ENCODE measurements around the gene CFI. TPM values are rescaled to one million over a fixed set of nuclear protein-coding genes. Genes with fewer than 3 reads are reported as not detected.

Gene CFI
- total RNA-seq, 4 donors from 2014 or later: 48.4 to 141 (median 72.9) TPM

DNA sequence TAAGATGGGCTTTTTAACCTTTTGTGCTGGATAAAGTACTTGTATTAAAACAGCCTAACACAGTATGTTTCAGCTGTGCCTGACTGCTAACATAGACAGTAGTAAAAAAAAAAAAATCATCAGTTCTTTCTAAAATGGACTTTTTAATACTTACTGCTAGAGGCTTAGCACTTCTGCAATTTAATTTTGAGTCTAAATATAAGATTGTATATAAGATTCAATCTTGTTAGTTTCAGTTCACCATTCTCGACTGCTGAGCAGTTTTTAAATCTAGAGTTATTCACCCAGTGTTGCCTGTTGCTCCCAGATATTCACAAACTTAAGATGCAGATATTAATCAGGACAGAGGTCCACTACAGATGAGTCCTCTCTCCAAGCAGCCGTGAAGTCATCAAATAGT, 78.7 kb downstream of the CFI start:
- no peaks in the 10 kb centered on the region for H3K4me1 ChIP-seq
- H3K27ac ChIP-seq: no peak overlapping the region
- H3K36me3 ChIP-seq: no peaks in the 10 kb centered on the region
- H3K27me3 ChIP-seq: no peaks in the 10 kb centered on the region
- no peaks in the 10 kb centered on the region for H3K9me3 ChIP-seq
- no peak for DNase-seq
- no peak overlapping the region for H3K4me3 ChIP-seq
- intact Hi-C loops (cut with DNase I; ENCODE audit: low total_unique reads): no loop called here
- TF ChIP-seq POLR2A (IDR thresholded peaks at IDR 0.05): no peak
- TF ChIP-seq, protein P1, sequence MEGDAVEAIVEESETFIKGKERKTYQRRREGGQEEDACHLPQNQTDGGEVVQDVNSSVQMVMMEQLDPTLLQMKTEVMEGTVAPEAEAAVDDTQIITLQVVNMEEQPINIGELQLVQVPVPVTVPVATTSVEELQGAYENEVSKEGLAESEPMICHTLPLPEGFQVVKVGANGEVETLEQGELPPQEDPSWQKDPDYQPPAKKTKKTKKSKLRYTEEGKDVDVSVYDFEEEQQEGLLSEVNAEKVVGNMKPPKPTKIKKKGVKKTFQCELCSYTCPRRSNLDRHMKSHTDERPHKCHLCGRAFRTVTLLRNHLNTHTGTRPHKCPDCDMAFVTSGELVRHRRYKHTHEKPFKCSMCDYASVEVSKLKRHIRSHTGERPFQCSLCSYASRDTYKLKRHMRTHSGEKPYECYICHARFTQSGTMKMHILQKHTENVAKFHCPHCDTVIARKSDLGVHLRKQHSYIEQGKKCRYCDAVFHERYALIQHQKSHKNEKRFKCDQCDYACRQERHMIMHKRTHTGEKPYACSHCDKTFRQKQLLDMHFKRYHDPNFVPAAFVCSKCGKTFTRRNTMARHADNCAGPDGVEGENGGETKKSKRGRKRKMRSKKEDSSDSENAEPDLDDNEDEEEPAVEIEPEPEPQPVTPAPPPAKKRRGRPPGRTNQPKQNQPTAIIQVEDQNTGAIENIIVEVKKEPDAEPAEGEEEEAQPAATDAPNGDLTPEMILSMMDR (IDR thresholded peaks at IDR 0.05): no peak

DNA sequence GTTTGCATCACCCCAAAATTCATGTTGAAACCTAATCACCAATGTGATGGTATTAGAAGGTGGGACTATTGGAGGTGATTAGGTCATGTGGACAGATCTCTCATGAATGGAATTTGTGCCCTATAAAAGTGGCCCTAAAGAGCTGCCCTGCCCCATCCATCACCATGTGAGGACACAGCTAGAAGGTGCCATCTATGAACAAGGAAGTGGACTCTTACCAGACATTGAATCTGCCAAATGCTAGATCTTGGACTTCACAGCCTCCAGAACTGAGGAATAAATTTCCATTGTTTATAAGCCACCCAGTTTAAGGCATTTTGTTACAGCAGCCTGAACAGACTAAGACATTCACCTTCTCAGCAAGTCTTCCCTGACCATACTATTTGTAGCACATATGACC, 79.4 kb downstream of the CFI start:
- intact Hi-C loops (cut with DNase I; ENCODE audit: low total_unique reads): no loop called here
- no peak for DNase-seq
- Histone ChIP-seq H3K27ac (no peak overlapping the region), H3K27me3 (no peaks in the 10 kb centered on the region), H3K36me3 (no peaks in the 10 kb centered on the region), H3K4me3 (no peak overlapping the region), H3K9me3 (no peaks in the 10 kb centered on the region), H3K4me1 (no peaks in the 10 kb centered on the region)
- TF ChIP-seq POLR2A (IDR thresholded peaks at IDR 0.05): no peak
- TF ChIP-seq, protein P1 (IDR thresholded peaks at IDR 0.05): no peak

DNA sequence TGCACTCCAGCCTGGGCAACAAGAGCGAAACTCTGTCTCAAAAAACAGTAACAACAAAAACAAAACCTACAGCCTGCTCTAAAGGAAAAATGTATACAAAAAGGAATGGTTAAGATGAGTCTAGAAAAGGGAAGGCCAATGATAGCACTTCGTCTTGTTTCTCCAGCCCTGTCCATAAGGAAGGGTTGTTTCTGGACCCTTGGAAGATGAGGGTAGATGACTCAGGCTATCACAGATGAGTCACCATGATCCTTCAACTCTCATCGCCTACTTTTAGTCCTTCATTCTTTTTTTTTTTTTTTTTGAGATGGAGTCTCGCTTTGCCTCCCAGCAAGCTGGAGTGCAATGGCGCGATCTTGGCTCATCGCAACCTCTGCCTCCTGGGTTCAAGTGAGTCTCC, 80.8 kb downstream of the CFI start:
- H3K4me3 ChIP-seq: no peak overlapping the region
- H3K27me3 ChIP-seq: no peaks in the 10 kb centered on the region
- no peak for DNase-seq
- TF ChIP-seq, protein P1 (IDR thresholded peaks at IDR 0.05): no peak
- TF ChIP-seq POLR2A (IDR thresholded peaks at IDR 0.05): no peak
- H3K4me1 ChIP-seq: no peaks in the 10 kb centered on the region
- H3K9me3 ChIP-seq: no peaks in the 10 kb centered on the region
- intact Hi-C loops (cut with DNase I; ENCODE audit: low total_unique reads): no loop called here
- no peak overlapping the region for H3K27ac ChIP-seq
- no peaks in the 10 kb centered on the region for H3K36me3 ChIP-seq

DNA sequence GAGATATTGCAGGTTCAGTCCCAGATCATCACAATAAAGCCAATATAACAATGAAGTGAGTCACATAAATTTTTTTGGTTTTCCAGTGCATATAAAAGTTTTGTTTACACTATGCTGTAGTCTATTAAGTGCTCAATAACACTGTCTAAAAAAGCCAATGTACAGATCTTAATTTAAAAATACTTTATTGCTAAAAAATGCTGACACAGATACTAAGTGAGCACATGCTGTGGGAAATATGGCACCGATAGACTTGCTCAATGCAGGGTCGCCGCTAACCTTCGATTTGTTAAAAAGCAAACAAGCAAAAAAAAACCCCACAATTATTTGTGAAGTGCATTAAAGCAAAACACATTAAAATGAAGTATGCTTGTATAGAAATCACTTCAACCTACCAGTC, 82.2 kb downstream of the CFI start:
- Histone ChIP-seq H3K4me3 (no peak overlapping the region), H3K4me1 (no peaks in the 10 kb centered on the region), H3K36me3 (no peaks in the 10 kb centered on the region), H3K27me3 (no peaks in the 10 kb centered on the region), H3K9me3 (no peaks in the 10 kb centered on the region), H3K27ac (no peak overlapping the region)
- intact Hi-C loops (cut with DNase I; ENCODE audit: low total_unique reads): no loop called here
- TF ChIP-seq, protein P1 (IDR thresholded peaks at IDR 0.05): no peak
- TF ChIP-seq POLR2A (IDR thresholded peaks at IDR 0.05): no peak
- DNase-seq: no peak

DNA sequence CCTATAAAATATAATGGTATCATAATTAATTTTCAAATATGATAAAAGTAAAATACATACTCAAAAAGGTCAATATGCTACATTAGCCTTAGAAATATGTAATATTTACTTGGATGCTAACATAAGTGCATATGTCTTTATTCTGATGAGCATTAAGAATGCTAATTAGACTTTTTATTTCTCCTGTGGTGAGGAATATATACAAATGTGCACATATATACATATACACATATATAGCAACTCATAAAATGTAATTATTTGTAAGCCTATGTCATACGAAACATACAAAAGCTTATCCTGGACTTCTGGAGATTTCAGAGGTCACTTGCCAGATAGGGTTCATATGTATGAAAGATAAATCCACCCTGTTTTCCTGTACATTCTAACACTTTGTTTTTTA, 83.0 kb downstream of the CFI start:
- H3K27ac ChIP-seq: no peak overlapping the region
- TF ChIP-seq, protein P1 (IDR thresholded peaks at IDR 0.05): no peak
- TF ChIP-seq POLR2A (IDR thresholded peaks at IDR 0.05): no peak
- intact Hi-C loops (cut with DNase I; ENCODE audit: low total_unique reads): no loop called here
- H3K4me1 ChIP-seq: no peaks in the 10 kb centered on the region
- H3K9me3 ChIP-seq: no peaks in the 10 kb centered on the region
- H3K27me3 ChIP-seq: no peaks in the 10 kb centered on the region
- no peaks in the 10 kb centered on the region for H3K36me3 ChIP-seq
- DNase-seq: no peak
- no peak overlapping the region for H3K4me3 ChIP-seq
